ENCODE results near the gene MYO1H.

GRCh38 chr12:109491671-109492070, 144.0 kb downstream of the MYO1H start:
- no peak for TF ChIP-seq CTCF (IDR thresholded peaks at IDR 0.05)
- no peak for TF ChIP-seq EZH2phosphoT487 (IDR thresholded peaks at IDR 0.05)
- no peak for TF ChIP-seq EZH2 (IDR thresholded peaks at IDR 0.05)

Data from neural progenitor cell (in vitro differentiated cells).